Adrenal gland (tissue), 5 donors: ENCODE data around the gene VAC14.

Experiments used
- POLR2A ChIP-seq, 2 donors: fragments of 450-650 bp; IDR thresholded peaks; one replicate each; pipeline ENCODE4 v1.6.1; 2017; ENCODE audit warnings: antibody characterized with exemption in 2 of 2, mild to moderate bottlenecking in 2 of 2, moderate library complexity in 1 of 2
- TF ChIP-seq, protein P1 (sequence below), 6 experiments: fragments of 450-650 bp in 4 of 6; fragments of 200-600 bp in 2 of 6; sonication (generic) in 1 of 6; IDR thresholded peaks; 1 replicate in 5 of 6; 2 replicates in 1 of 6; pipeline versions ENCODE4 v1.5.1 to v1.8.0; 2016 to 2021; ENCODE audit warnings: antibody characterized with exemption in 6 of 6, mild to moderate bottlenecking in 2 of 6, moderate library complexity in 1 of 6
- donor health status: DM: no; HTN: no; CAD: no.

DNA sequence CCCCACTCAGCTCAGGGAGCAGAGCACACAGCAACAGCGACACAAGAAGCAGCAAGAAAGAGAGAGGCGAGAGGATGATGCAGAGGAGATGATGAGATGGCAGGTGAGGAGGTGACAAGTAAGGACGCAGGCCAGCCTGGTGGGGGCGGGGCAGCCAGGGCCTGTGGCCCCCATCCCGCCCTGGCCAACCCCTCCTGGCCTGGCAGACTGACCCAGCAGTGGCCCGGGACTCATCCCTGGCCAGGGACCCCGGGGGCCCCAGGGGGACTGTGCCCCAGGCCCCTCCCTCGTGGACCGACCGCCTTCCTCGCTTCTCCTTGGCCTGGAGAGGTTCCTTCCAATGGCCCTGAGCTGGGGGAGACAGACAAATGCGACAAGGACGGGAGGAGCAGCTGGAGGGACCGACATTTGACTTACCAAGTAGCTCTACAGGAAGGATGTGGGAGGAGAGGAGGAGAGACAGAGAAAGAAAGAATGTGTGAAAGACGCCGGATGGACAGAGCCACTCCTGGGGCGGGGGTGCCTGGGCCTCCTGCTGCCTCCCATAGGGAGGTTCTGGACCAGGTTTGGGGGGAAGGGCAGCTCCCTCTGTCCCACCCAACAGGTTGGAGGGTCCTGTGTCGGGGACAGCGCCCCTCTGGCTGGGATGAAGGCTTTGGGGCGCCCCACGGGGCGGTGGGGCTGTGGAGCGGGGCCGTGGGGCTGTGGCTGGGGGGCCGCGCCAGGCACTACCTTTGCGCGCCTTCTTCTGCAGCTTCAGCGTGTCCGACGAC, 121.9 kb downstream of the VAC14 start:
- TF ChIP-seq, protein P1, sequence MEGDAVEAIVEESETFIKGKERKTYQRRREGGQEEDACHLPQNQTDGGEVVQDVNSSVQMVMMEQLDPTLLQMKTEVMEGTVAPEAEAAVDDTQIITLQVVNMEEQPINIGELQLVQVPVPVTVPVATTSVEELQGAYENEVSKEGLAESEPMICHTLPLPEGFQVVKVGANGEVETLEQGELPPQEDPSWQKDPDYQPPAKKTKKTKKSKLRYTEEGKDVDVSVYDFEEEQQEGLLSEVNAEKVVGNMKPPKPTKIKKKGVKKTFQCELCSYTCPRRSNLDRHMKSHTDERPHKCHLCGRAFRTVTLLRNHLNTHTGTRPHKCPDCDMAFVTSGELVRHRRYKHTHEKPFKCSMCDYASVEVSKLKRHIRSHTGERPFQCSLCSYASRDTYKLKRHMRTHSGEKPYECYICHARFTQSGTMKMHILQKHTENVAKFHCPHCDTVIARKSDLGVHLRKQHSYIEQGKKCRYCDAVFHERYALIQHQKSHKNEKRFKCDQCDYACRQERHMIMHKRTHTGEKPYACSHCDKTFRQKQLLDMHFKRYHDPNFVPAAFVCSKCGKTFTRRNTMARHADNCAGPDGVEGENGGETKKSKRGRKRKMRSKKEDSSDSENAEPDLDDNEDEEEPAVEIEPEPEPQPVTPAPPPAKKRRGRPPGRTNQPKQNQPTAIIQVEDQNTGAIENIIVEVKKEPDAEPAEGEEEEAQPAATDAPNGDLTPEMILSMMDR (IDR thresholded peaks at IDR 0.05), result no peak
- no peak for TF ChIP-seq POLR2A (IDR thresholded peaks at IDR 0.05)
